Pancreas (tissue), 10 donors: ENCODE measurements around the gene SEMA3G. TPM values are rescaled to one million over a fixed set of nuclear protein-coding genes. Genes with fewer than 3 reads are reported as not detected.

ENCODE experiments used
- ATAC-seq, 4 donors: fragments of 200-7000 bp; cut with Tn5 transposase; one replicate each; pipeline versions ENCODE4 v1.8.0 to v1.9.1; 2020; ENCODE audit warnings: mild to moderate bottlenecking in 4 of 4, moderate library complexity in 4 of 4
- DNase-seq, 6 donors: peaks; one replicate each; pipeline ENCODE4 v3.0.0-alpha.2; 2020
- FAIRE-seq: peaks from 2 replicates; lab custom pipeline; 2012; peaks lifted over from hg19 to GRCh38; lab: Jason Lieb, UNC
- H3K27ac ChIP-seq, 4 donors: fragments of 200-600 bp; sonication (generic); 1 replicate in 3 of 4; 2 replicates in 1 of 4; pipeline versions ENCODE4 v1.5.0 to v1.8.0; 2020
- H3K27me3 ChIP-seq, 4 donors: fragments of 200-600 bp; one replicate each; pipeline ENCODE4 v1.8.0; 2021
- H3K36me3 ChIP-seq, 3 donors: fragments of 200-600 bp; sonication (generic) in 1 of 3; one replicate each; pipeline versions ENCODE4 v1.5.0 to v1.8.0; 2020 to 2021
- H3K4me1 ChIP-seq, 3 donors: fragments of 200-600 bp; one replicate each; pipeline ENCODE4 v1.8.0; 2021
- H3K4me3 ChIP-seq, 4 donors: fragments of 200-600 bp; sonication (generic) in 2 of 4; one replicate each; pipeline versions ENCODE4 v1.5.0 to v1.8.0; 2020 to 2021
- H3K9me3 ChIP-seq, 4 donors: fragments of 200-600 bp; one replicate each; pipeline ENCODE4 v1.8.0; 2021
- WGBS, 2 donors: extraction: QIAGEN DNeasy Blood & Tissue Kit; methylation state at CpG; one replicate each; pipeline ENCODE4 v1.1.7; 2013; 5-methylcytosine and 5-hydroxymethylcytosine counted together
- intact Hi-C, 3 donors: fragments of 100-400 bp; cut with DNase I; formaldehyde crosslinking; loops; one replicate each; pipeline versions ENCODE4 v1.11.1 to v1.14.2; 2022
- polyA plus RNA-seq, 2 donors: library from polyadenylated mRNA; stranded (reverse); fragments of 200-250 nt; gene quantifications; one replicate each; pipeline ENCODE4 v1.2.3, GENCODE V29; 2013
- total RNA-seq, 6 donors: library from RNA; stranded (reverse); fragmentation: NEBNext Ultra II Directional in 4 of 6; extraction: Animal tissue kit (Norgen Biotek cat#: 25700) in 4 of 6; gene quantifications; one replicate each; pipeline versions ENCODE4 v1.2.1 to v1.2.4, GENCODE V29; 2021 to 2023
- TF ChIP-seq, protein P1 (sequence below), 4 donors: fragments of 200-600 bp; sonication (generic) in 3 of 4; IDR thresholded peaks; one replicate each; pipeline versions ENCODE4 v1.5.0 to v1.8.0; 2021; ENCODE audit warnings: antibody characterized with exemption in 4 of 4
- donor health status: healthy with polysubstance abuse.
- donor health status: DM: no; HTN: no; CAD: no; lungs with moderate emphysema.
- donor health status: DM: no; HTN: no; CAD: no.
- donor health status: control.
- donor health status: control.
- donor health status: Bipolar disorder and iron deficiency.
- donor health status: DM: yes; HTN: yes; CAD: no.
- donor health status: DM: no; HTN: no; CAD: no.
- donor health status: DM: no; HTN: no; CAD: no.
- donor health status: DM: yes; HTN: yes; CAD: no.

SEMA3G gene
- total and polyA plus RNA-seq, 8 donors = 0.75 to 5.4 (median 2.8) TPM

DNA sequence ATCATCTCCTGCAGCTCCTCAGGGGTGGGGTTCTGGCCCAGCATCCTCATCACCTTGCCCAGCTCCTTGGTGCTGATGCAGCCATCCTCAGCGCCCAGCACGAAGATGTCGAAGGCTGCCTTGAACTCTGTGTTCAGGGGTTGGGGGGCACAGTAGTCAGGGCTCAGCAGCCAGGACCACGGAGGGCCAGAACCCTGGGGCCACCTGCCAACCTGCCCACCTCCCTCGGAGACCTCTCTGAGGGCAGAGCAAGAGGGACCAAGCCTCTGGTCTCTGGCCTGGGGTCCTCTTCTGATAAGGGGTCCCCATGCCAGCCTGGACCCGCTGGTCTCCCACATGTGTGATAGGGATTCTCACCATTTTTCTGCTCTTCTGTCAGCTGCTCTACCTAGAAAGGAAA lies 7.2 kb upstream of the SEMA3G start:
- TF ChIP-seq, protein P1, sequence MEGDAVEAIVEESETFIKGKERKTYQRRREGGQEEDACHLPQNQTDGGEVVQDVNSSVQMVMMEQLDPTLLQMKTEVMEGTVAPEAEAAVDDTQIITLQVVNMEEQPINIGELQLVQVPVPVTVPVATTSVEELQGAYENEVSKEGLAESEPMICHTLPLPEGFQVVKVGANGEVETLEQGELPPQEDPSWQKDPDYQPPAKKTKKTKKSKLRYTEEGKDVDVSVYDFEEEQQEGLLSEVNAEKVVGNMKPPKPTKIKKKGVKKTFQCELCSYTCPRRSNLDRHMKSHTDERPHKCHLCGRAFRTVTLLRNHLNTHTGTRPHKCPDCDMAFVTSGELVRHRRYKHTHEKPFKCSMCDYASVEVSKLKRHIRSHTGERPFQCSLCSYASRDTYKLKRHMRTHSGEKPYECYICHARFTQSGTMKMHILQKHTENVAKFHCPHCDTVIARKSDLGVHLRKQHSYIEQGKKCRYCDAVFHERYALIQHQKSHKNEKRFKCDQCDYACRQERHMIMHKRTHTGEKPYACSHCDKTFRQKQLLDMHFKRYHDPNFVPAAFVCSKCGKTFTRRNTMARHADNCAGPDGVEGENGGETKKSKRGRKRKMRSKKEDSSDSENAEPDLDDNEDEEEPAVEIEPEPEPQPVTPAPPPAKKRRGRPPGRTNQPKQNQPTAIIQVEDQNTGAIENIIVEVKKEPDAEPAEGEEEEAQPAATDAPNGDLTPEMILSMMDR (IDR thresholded peaks at IDR 0.05) = no peak
- 90 to 94% methylated on average over 6 of the region's 6 CpGs for whole genome bisulfite sequencing, 2 donors
- DNase-seq (peak in 2 of 6 donors; percentile 26 to 58), FAIRE-seq (no peak), ATAC-seq (no peak)
- Histone ChIP-seq H3K27me3 (no peaks in the 10 kb centered on the region), H3K9me3 (no peaks in the 10 kb centered on the region), H3K36me3 (no peaks in the 10 kb centered on the region), H3K27ac (no peak overlapping the region), H3K4me1 (peaks cover 6 to 19% (median 12%) of the 10 kb centered on the region in 3 donors), H3K4me3 (no peak overlapping the region)
- intact Hi-C loops = no loop called here

DNA sequence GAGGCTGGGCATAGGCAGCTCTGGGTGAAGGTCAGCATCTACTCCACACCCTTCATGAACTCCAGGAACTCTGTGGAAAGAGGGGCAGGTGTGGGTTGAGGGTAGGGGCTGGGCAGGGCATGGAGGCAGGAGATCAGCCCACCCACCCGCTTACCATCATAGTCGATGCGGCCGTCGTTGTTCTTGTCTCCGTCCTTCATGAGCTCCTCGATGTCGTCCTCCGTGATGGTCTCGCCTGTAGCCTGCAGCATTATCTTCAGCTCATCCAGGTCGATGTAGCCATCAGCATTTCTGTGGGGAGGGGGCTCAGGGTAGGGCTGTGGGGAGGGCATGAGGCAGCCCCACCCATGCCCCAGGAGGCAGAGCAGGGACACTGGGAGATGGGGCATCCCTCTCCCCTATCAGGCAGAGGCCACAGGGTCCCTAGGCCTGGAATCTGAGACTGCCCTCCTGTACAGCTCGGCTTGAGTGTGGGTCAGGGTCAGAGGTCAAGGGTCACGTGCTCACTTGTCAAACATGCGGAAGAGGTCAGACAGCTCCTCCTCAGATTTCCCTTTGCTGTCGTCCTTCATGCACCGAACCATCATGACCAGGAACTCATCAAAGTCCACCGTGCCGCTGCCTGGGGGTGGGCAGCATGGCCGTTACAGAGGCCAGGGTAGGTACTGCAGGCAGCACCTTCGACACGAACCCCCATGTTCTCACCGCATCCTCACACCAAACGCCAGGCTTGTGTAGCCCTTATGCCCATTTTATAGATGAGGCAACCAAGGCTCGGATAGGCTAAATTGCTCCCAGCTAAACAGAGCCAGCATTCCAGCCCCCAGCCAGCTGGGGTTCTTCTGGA lies 6.6 kb upstream of the SEMA3G start:
- TF ChIP-seq, protein P1 (IDR thresholded peaks at IDR 0.05) = no peak
- no peak for ATAC-seq
- intact Hi-C loops = no loop called here
- peak in 2 of 6 donors; percentile 29 to 46 for DNase-seq
- Histone ChIP-seq H3K27ac (no peak overlapping the region), H3K9me3 (no peaks in the 10 kb centered on the region), H3K4me3 (no peak overlapping the region), H3K36me3 (no peaks in the 10 kb centered on the region), H3K4me1 (peaks cover 6 to 16% (median 12%) of the 10 kb centered on the region in 3 donors), H3K27me3 (no peaks in the 10 kb centered on the region)
- WGBS, 2 donors = 81 to 85% methylated on average over 24 of the region's 24 CpGs
- FAIRE-seq = no peak

DNA sequence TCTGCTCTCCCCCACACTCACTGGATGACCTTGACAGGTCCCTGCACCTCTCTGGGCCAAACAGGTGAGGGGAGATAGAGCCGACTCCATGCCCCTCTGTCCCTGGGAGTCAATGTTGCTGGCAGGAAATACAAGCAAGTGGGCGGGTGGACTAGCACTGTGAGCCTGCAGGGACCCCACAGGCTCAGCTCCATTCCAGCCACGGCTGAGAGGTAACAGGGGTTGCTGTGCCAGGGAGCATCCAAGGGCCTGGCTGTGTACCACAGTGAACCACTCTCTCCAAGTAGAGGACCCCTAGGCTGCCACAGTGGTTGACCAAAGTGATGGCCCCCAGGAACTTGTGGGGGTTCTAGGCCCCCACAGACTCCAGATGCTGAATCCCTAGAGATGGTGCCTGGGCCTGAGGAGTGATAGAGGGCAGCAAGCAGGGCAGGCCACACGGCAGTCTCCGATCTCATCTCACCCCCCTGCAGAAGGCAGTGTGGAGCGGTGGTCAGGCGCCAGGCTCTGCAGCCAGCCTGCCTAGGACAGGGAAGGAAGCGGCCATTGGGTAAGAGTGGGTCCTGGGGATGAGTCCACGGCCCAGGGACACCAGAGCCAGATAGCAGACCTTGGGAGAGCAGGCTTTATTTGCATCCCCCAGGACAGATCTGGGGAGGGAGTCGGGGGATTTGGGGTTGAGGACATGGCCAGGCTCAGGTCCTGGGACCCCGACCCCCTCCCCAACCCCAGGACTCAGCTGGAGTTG lies 5.8 kb upstream of the SEMA3G start:
- no peak overlapping the region for H3K4me3 ChIP-seq
- no peaks in the 10 kb centered on the region for H3K9me3 ChIP-seq
- intact Hi-C loops = no loop called here
- ATAC-seq (peak in 3 of 4 donors; percentile 3 to 10 (median 9)), DNase-seq (peak in 2 of 6 donors; percentile 40 to 65), FAIRE-seq (no peak)
- TF ChIP-seq, protein P1 (IDR thresholded peaks at IDR 0.05) = no peak
- no peaks in the 10 kb centered on the region for H3K27me3 ChIP-seq
- peaks cover 6 to 16% (median 12%) of the 10 kb centered on the region in 3 donors for H3K4me1 ChIP-seq
- H3K36me3 ChIP-seq = no peaks in the 10 kb centered on the region
- 68% methylated on average over 11 of the region's 11 CpGs for WGBS, 2 donors
- peak overlapping the region in 3 of 4 donors; percentile 2 to 44 (median 16) for H3K27ac ChIP-seq

DNA sequence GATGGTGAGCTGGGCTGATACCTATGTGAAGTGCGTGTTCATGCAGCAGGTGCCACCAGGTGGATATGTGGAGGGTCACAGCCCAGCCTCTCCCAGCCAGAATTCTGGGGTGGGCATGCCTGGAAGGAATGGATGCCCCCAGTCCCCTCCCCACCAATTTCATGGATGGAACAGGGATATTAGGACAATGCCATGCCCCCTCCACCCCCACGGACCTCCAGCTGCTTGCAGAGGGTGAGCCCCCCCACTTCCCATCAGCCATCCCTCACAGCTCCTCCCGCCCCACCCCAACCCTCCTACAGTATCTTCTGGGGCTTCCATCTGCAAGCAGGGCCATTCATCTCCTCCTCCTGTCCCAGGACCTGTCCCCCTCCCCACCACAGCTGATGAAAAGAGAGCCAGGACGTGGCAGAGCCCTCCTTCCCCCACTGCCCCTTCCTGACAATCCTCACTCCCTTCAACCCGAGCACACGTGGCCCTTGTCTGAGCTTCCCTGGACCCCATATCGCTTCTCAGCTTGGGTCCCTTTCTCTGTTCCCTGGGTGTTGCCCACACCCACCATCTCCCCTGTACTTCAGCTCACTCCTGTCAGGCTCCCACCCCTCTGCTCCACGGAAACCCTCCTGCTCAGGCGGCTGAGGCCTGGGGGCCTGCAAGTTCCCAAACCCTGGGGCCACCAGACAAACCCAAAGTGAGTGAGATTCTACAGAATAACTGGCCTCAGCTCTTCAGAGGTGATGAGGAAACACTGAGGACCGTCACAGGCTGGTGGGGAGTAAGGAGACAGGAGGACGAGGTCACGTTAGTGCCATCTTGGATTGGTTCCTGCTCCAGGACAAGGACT lies 2.8 kb upstream of the SEMA3G start:
- no peak for FAIRE-seq
- ATAC-seq = no peak
- DNase-seq = no peak
- intact Hi-C loops = no loop called here
- TF ChIP-seq, protein P1 (IDR thresholded peaks at IDR 0.05) = no peak
- H3K4me1 ChIP-seq = peaks cover 0 to 14% (median 12%) of the 10 kb centered on the region in 3 donors
- no peaks in the 10 kb centered on the region for H3K27me3 ChIP-seq
- no peaks in the 10 kb centered on the region for H3K9me3 ChIP-seq
- 62 to 71% methylated on average over 12 of the region's 12 CpGs for WGBS, 2 donors
- H3K4me3 ChIP-seq = no peak overlapping the region
- H3K36me3 ChIP-seq = no peaks in the 10 kb centered on the region
- H3K27ac ChIP-seq = no peak overlapping the region
